Gastroesophageal sphincter (tissue), 3 donors: Measurements from ENCODE around the gene CCAR1.
A peak's percentile ranks its signal among the peaks of the same experiment; 100 is the strongest.

Experiments
- POLR2A ChIP-seq, 2 donors: fragments of 450-650 bp; IDR thresholded peaks; one replicate each; pipeline ENCODE4 v1.6.1; 2017; ENCODE audit warnings: antibody characterized with exemption in 2 of 2, mild to moderate bottlenecking in 2 of 2, moderate library complexity in 1 of 2
- TF ChIP-seq, protein P1 (sequence below), 4 experiments: fragments of 200-600 bp in 2 of 4; fragments of 450-650 bp in 2 of 4; sonication (generic) in 1 of 4; IDR thresholded peaks; one replicate each; pipeline ENCODE4 v1.5.1; 2017 to 2019; ENCODE audit warnings: antibody characterized with exemption in 4 of 4, mild to moderate bottlenecking in 2 of 4, moderate library complexity in 2 of 4

DNA sequence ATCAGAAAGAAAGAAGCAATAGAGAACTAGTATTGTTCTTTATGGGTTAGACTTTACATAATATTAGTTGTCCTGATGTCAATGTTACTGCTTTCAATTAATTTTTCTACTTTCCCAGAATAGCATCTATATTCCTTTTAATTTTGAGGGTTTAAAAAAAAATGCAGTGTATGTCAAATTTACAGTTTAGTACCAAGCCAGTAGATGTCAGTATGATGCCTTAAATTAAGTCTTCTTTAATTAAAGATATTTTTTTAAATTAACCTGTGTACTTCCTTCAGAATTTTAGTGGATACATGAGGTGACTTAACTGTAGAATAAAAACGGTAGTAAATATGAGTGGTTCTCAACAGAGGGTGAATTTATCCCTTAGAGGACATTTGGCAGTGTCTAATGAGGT is 71.1 kb downstream of the CCAR1 start:
- TF ChIP-seq, protein P1, sequence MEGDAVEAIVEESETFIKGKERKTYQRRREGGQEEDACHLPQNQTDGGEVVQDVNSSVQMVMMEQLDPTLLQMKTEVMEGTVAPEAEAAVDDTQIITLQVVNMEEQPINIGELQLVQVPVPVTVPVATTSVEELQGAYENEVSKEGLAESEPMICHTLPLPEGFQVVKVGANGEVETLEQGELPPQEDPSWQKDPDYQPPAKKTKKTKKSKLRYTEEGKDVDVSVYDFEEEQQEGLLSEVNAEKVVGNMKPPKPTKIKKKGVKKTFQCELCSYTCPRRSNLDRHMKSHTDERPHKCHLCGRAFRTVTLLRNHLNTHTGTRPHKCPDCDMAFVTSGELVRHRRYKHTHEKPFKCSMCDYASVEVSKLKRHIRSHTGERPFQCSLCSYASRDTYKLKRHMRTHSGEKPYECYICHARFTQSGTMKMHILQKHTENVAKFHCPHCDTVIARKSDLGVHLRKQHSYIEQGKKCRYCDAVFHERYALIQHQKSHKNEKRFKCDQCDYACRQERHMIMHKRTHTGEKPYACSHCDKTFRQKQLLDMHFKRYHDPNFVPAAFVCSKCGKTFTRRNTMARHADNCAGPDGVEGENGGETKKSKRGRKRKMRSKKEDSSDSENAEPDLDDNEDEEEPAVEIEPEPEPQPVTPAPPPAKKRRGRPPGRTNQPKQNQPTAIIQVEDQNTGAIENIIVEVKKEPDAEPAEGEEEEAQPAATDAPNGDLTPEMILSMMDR (IDR thresholded peaks at IDR 0.05), result peak in 2 of 4 experiments; percentile 11 to 18
- no peak for TF ChIP-seq POLR2A (IDR thresholded peaks at IDR 0.05)
